ENCODE data around the gene PTPN20. TPM values are rescaled to one million over a fixed set of nuclear protein-coding genes. Genes with fewer than 3 reads are reported as not detected.

The PTPN20 gene
- total RNA-seq, 4 donors from 2014 or later: 1.8 to 3.7 (median 2.6) TPM

DNA sequence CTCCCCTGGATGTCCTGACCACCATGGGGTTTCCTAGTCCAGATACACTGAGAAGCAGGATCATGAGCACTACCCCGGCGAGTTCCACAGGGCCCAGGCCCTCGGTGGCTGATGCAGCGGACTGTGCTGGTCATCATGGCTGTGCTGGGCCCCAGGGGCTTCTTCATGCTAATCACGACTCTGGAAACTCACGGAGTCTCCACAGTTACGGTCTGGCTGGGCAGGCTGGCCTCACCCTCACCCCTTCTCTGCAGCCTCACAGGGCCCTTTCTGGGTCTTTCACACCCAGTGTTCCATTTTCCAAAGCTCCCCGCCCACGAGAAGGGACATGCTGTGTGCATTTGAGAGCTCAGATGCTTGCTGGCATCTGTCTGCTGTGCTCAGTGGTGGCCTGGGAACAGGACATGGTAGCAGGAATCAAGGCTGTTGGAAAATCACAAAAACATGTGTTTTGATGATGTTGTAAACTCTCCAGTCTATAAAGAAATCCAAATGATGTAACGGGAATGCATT lies 119.0 kb downstream of the PTPN20 start:
- no peak overlapping the region for H3K4me3 ChIP-seq
- no peaks in the 10 kb centered on the region for H3K27me3 ChIP-seq
- H3K36me3 ChIP-seq: no peaks in the 10 kb centered on the region
- peak overlapping the region in 1 of 4 donors; percentile 75 for H3K27ac ChIP-seq
- H3K4me1 ChIP-seq: peaks cover 0 to 6% (median 0%) of the 10 kb centered on the region in 4 donors
- TF ChIP-seq EP300 (IDR thresholded peaks at IDR 0.05) (peak in 1 of 2 donors; percentile 18), POLR2A (IDR thresholded peaks at IDR 0.05) (no peak)
- TF ChIP-seq, protein P1, sequence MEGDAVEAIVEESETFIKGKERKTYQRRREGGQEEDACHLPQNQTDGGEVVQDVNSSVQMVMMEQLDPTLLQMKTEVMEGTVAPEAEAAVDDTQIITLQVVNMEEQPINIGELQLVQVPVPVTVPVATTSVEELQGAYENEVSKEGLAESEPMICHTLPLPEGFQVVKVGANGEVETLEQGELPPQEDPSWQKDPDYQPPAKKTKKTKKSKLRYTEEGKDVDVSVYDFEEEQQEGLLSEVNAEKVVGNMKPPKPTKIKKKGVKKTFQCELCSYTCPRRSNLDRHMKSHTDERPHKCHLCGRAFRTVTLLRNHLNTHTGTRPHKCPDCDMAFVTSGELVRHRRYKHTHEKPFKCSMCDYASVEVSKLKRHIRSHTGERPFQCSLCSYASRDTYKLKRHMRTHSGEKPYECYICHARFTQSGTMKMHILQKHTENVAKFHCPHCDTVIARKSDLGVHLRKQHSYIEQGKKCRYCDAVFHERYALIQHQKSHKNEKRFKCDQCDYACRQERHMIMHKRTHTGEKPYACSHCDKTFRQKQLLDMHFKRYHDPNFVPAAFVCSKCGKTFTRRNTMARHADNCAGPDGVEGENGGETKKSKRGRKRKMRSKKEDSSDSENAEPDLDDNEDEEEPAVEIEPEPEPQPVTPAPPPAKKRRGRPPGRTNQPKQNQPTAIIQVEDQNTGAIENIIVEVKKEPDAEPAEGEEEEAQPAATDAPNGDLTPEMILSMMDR (IDR thresholded peaks at IDR 0.05): no peak
- 67 to 73% methylated on average over 9 to 10 of the region's 10 CpGs for WGBS, 2 donors
- H3K9me3 ChIP-seq: no peaks in the 10 kb centered on the region
- DNase-seq (ENCODE audit: low spot score in 2 of 2): no peak

- Histone ChIP-seq H3K4me3 (no peak overlapping the region), H3K36me3 (no peaks in the 10 kb centered on the region), H3K9me3 (no peaks in the 10 kb centered on the region), H3K27me3 (no peaks in the 10 kb centered on the region), H3K27ac (peak overlapping the region in 2 of 4 donors; percentile 32 to 75), H3K4me1 (no peaks in the 10 kb centered on the region)
- WGBS, 2 donors: 56 to 67% methylated on average over 7 of the region's 7 CpGs
- TF ChIP-seq EP300 (IDR thresholded peaks at IDR 0.05): no peak
- no peak for TF ChIP-seq POLR2A (IDR thresholded peaks at IDR 0.05)
- DNase-seq (ENCODE audit: low spot score in 2 of 2): peak; percentile 30 to 47
Measured at GRCh38 chr10:47031211-47031900, 120.1 kb downstream of the PTPN20 start.

- no peak overlapping the region for H3K4me3 ChIP-seq
- peak in 1 of 2 donors; percentile 62 for DNase-seq (ENCODE audit: low spot score in 2 of 2)
- H3K4me1 ChIP-seq: no peaks in the 10 kb centered on the region
- peak overlapping the region in 3 of 4 donors; percentile 40 to 75 (median 43) for H3K27ac ChIP-seq
- WGBS, 2 donors: 77 to 85% methylated on average over 7 of the region's 7 CpGs
- no peaks in the 10 kb centered on the region for H3K9me3 ChIP-seq
- no peaks in the 10 kb centered on the region for H3K27me3 ChIP-seq
- TF ChIP-seq POLR2A (IDR thresholded peaks at IDR 0.05) (no peak), EP300 (IDR thresholded peaks at IDR 0.05) (peak in 1 of 2 donors; percentile 46)
- TF ChIP-seq, protein P1 (IDR thresholded peaks at IDR 0.05): no peak
- no peaks in the 10 kb centered on the region for H3K36me3 ChIP-seq
Measured at GRCh38 chr10:47031901-47032465, 120.8 kb downstream of the PTPN20 start.

DNA sequence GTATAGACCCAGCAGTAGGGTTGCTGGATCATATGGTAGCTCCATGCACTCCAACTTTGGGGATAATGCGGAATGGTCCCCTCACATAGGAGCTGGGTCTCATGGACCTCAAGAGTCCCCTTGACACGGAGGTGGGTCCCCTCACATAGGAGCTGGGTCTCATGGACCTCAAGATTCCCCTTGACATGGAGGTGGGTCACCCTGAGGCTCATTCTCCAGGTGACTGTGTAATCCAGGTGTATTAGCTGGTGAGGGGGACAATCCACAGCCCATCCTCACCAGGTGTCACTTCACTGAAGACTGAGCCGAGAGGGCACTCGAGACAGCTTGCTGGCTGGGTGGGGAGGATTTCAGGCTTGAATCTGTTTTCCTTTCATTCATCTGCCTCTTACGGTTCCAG lies 121.9 kb downstream of the PTPN20 start:
- H3K36me3 ChIP-seq: no peaks in the 10 kb centered on the region
- no peak overlapping the region for H3K4me3 ChIP-seq
- peak overlapping the region in 1 of 4 donors; percentile 75 for H3K27ac ChIP-seq
- TF ChIP-seq, protein P1 (IDR thresholded peaks at IDR 0.05): no peak
- TF ChIP-seq POLR2A (IDR thresholded peaks at IDR 0.05): no peak
- TF ChIP-seq EP300 (IDR thresholded peaks at IDR 0.05): no peak
- DNase-seq (ENCODE audit: low spot score in 2 of 2): no peak
- H3K27me3 ChIP-seq: no peaks in the 10 kb centered on the region
- H3K4me1 ChIP-seq: no peaks in the 10 kb centered on the region
- 89 to 90% methylated on average over 5 of the region's 5 CpGs for WGBS, 2 donors
- no peaks in the 10 kb centered on the region for H3K9me3 ChIP-seq

DNA sequence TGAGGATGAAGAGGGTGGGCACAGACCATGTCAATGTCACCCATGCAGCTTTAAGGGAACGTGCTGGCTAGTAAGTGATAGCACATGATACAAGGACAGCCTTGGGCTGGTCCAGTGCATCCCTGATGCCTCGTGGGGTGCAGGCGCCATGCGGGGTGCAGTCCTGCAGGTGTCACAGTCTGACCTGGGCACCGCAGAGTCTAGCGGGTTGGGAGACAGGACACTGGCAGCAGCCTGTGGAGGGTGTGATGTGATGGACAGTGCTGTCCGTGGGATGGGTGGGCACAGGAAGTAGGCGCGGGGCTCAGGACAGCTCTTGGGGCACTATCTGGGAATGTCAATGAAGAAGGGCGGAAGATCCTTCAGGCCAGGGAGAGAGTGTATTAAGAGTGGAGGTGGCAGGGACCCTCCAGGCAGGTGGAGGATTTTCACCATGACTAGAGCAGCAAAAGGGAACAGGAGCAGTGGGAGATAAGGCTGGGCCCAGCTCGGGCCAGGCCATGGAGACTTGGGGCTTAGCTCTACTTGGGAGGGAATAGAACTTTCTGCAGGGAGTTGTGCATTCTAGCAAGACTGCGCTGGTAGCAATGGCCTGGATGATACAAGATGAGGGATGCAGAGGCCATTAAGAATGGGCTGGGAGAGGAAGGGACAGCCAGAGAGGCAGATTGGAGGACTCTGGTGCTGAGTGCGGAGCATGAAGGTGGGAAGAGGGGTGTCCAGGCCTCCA lies 122.5 kb downstream of the PTPN20 start:
- no peaks in the 10 kb centered on the region for H3K27me3 ChIP-seq
- 93% methylated on average over 13 of the region's 13 CpGs for WGBS, 2 donors
- H3K4me1 ChIP-seq: no peaks in the 10 kb centered on the region
- no peaks in the 10 kb centered on the region for H3K9me3 ChIP-seq
- TF ChIP-seq, protein P1 (IDR thresholded peaks at IDR 0.05): no peak
- TF ChIP-seq EP300 (IDR thresholded peaks at IDR 0.05) (no peak), POLR2A (IDR thresholded peaks at IDR 0.05) (no peak)
- no peak for DNase-seq (ENCODE audit: low spot score in 2 of 2)
- H3K4me3 ChIP-seq: no peak overlapping the region
- no peak overlapping the region for H3K27ac ChIP-seq
- no peaks in the 10 kb centered on the region for H3K36me3 ChIP-seq

Measured in tibial nerve (tissue), 4 donors.